Fibroblast of lung (primary cell): ENCODE measurements around the gene CEACAM7. TPM values are rescaled to one million over a fixed set of nuclear protein-coding genes. Genes with fewer than 3 reads are reported as not detected.

ENCODE experiments used
- DNase-seq, 2 donors: peaks; one replicate each; pipeline versions ENCODE4 v3.0.0 to v3.0.0-alpha.2; 2010; ENCODE audit warnings: low read depth in 2 of 2
- H2AFZ ChIP-seq: 2 replicates; pipeline ENCODE4 v1.5.1; 2012; ENCODE audit warnings: low read length, control low read depth, inconsistent platforms
- H3K27ac ChIP-seq: 2 replicates; pipeline ENCODE4 v1.5.1; 2011; ENCODE audit warnings: low read length, control low read depth; ENCODE audit not compliant: insufficient read depth
- H3K27me3 ChIP-seq: 2 replicates; pipeline ENCODE4 v1.5.1; 2011; ENCODE audit warnings: mild to moderate bottlenecking, low read length; ENCODE audit not compliant: control insufficient read depth, insufficient read depth
- H3K36me3 ChIP-seq: 2 replicates; pipeline ENCODE4 v1.5.1; 2011; ENCODE audit warnings: low read length; ENCODE audit not compliant: control insufficient read depth, insufficient read depth
- H3K4me1 ChIP-seq: 2 replicates; pipeline ENCODE4 v1.5.1; 2011; ENCODE audit warnings: low read length; ENCODE audit not compliant: control insufficient read depth, insufficient read depth; ENCODE audit errors: extremely low read depth
- H3K4me2 ChIP-seq: 2 replicates; pipeline ENCODE4 v1.5.1; 2011; ENCODE audit warnings: low read length, control low read depth; ENCODE audit not compliant: insufficient read depth; ENCODE audit errors: extremely low read depth
- H3K4me3 ChIP-seq, 4 experiments: fragments of 200-600 bp in 1 of 4; sonication (generic) in 1 of 4; replicated peaks in 1 of 4; 2 replicates each; pipeline ENCODE4 v1.5.1; 2011 to 2016; ENCODE audit warnings: low read length in 4 of 4, low read depth in 3 of 4, mild to moderate bottlenecking in 3 of 4, control low read depth in 2 of 4, inconsistent platforms in 1 of 4, mixed read lengths in 1 of 4; ENCODE audit not compliant: insufficient read depth in 1 of 4; ENCODE audit errors: control extremely low read depth in 1 of 4
- H3K79me2 ChIP-seq: 2 replicates; pipeline ENCODE4 v1.5.1; 2012; ENCODE audit warnings: mild to moderate bottlenecking, low read length, inconsistent platforms; ENCODE audit not compliant: control insufficient read depth, insufficient read depth
- H3K9ac ChIP-seq: 2 replicates; pipeline ENCODE4 v1.5.1; 2011; ENCODE audit warnings: mild to moderate bottlenecking, low read length, control low read depth; ENCODE audit not compliant: insufficient read depth
- H3K9me3 ChIP-seq: 2 replicates; pipeline ENCODE4 v1.5.1; 2012; ENCODE audit warnings: low read depth, low read length; ENCODE audit not compliant: control insufficient read depth, insufficient read depth
- H4K20me1 ChIP-seq: 2 replicates; pipeline ENCODE4 v1.5.1; 2011; ENCODE audit warnings: low read length; ENCODE audit not compliant: control insufficient read depth, insufficient read depth; ENCODE audit errors: extremely low read depth
- EZH2 ChIP-seq: IDR thresholded peaks from 2 replicates; pipeline ENCODE4 v1.5.1; 2012; ENCODE audit warnings: low read length, control low read depth, mild to moderate bottlenecking; ENCODE audit errors: missing control alignments
- polyA minus RNA-seq: library from RNA; depleted of rRNA, polyadenylated mRNA; stranded (reverse); fragments of >200 nt; gene quantifications from 2 replicates; pipeline ENCODE4 v1.2.3, GENCODE V29; 2011; ENCODE audit warnings: low replicate concordance
- polyA plus RNA-seq, 2 donors: library from polyadenylated mRNA; depleted of rRNA in 1 of 2; stranded (reverse) in 1 of 2; unstranded in 1 of 2; fragments of >200 nt; gene quantifications; 2 replicates each; pipeline ENCODE4 v1.2.1, GENCODE V29; 2011 to 2012; ENCODE audit warnings: missing spikeins in 1 of 2
- total RNA-seq: library from RNA; depleted of rRNA; stranded (reverse); fragments of >200 nt; gene quantifications from 2 replicates; pipeline ENCODE4 v1.2.1, GENCODE V29; 2014
- TF ChIP-seq, protein P1 (sequence below), 2 donors: IDR thresholded peaks in 1 of 2; conservative IDR thresholded peaks in 1 of 2; 1 replicate in 1 of 2; 2 replicates in 1 of 2; pipeline ENCODE4 v1.5.1; 2011 to 2012; ENCODE audit warnings: low read length in 2 of 2, control low read depth in 1 of 2, inconsistent platforms in 1 of 2, low read depth in 1 of 2, mild to moderate bottlenecking in 1 of 2

CEACAM7 gene
- not detected in 2 replicates for total RNA-seq
- not detected in 2 replicates for polyA plus RNA-seq
- not detected in 2 replicates for polyA plus RNA-seq (2012)
- not detected in 2 replicates for polyA minus RNA-seq

DNA sequence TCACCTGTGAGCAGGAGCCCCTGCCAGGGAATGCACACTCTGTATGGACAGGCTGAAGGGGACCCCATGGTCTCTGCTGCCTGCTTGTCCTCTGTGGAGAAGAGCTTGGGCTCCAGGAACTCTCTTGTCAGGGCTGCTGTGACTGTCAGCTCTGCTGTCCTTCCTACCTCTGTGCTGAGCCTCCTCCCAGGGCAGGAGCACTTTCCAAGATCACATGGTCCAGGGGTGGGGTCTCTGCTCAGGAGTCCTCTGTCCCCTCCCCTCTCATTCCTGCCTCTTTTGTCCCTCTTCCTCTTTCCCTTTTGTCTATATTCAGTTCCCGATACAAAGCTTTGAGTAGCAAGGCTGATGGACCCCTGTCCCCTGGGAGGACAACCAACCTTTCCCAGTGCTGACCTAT, at the start of gene CEACAM7:
CEACAM7 (minus strand) TSS at position 173 of the 400 bp plus-strand sequence; CDS start at position 68, 105 bp downstream.
- Histone ChIP-seq H2AFZ (no peak within 1 kb of the TSS), H4K20me1 (no peaks in the 10 kb centered on the region), H3K36me3 (no peaks in the 10 kb centered on the region), H3K27me3 (peaks cover 2% of the 10 kb centered on the region), H3K9me3 (no peaks in the 10 kb centered on the region), H3K79me2 (no peaks in the 10 kb centered on the region), H3K27ac (no peak within 1 kb of the TSS), H3K4me2 (no peak within 1 kb of the TSS), H3K4me1 (no peaks in the 10 kb centered on the region), H3K9ac (no peak within 1 kb of the TSS), H3K4me3 (no peak within 1 kb of the TSS)
- TF ChIP-seq EZH2 = no peak
- TF ChIP-seq, protein P1, sequence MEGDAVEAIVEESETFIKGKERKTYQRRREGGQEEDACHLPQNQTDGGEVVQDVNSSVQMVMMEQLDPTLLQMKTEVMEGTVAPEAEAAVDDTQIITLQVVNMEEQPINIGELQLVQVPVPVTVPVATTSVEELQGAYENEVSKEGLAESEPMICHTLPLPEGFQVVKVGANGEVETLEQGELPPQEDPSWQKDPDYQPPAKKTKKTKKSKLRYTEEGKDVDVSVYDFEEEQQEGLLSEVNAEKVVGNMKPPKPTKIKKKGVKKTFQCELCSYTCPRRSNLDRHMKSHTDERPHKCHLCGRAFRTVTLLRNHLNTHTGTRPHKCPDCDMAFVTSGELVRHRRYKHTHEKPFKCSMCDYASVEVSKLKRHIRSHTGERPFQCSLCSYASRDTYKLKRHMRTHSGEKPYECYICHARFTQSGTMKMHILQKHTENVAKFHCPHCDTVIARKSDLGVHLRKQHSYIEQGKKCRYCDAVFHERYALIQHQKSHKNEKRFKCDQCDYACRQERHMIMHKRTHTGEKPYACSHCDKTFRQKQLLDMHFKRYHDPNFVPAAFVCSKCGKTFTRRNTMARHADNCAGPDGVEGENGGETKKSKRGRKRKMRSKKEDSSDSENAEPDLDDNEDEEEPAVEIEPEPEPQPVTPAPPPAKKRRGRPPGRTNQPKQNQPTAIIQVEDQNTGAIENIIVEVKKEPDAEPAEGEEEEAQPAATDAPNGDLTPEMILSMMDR (conservative IDR thresholded peaks at IDR 0.05 in 1 of 2, IDR thresholded peaks at IDR 0.05 in 1 of 2; ENCODE audit: low read depth in 1 of 2, low read length in 2 of 2) = no peak
- DNase-seq = no peak

- H2AFZ ChIP-seq = no peak overlapping the region
- no peaks in the 10 kb centered on the region for H4K20me1 ChIP-seq
- H3K9me3 ChIP-seq = no peaks in the 10 kb centered on the region
- no peak overlapping the region for H3K27ac ChIP-seq
- no peak overlapping the region for H3K9ac ChIP-seq
- H3K4me1 ChIP-seq = no peaks in the 10 kb centered on the region
- no peak for DNase-seq
- H3K27me3 ChIP-seq = no peaks in the 10 kb centered on the region
- no peak overlapping the region for H3K4me2 ChIP-seq
- TF ChIP-seq, protein P1 (conservative IDR thresholded peaks at IDR 0.05 in 1 of 2, IDR thresholded peaks at IDR 0.05 in 1 of 2; ENCODE audit: low read depth in 1 of 2, low read length in 2 of 2) = no peak
- TF ChIP-seq EZH2 = no peak
- no peaks in the 10 kb centered on the region for H3K79me2 ChIP-seq
- no peaks in the 10 kb centered on the region for H3K36me3 ChIP-seq
- no peak overlapping the region for H3K4me3 ChIP-seq
Measured at GRCh38 chr19:41735071-41735600, 47.1 kb upstream of the CEACAM7 start.

- Histone ChIP-seq H3K27me3 (no peaks in the 10 kb centered on the region), H2AFZ (no peak overlapping the region), H3K79me2 (no peaks in the 10 kb centered on the region), H3K4me1 (no peaks in the 10 kb centered on the region), H3K27ac (no peak overlapping the region), H4K20me1 (no peaks in the 10 kb centered on the region), H3K4me3 (no peak overlapping the region), H3K9ac (no peak overlapping the region), H3K9me3 (no peaks in the 10 kb centered on the region), H3K36me3 (no peaks in the 10 kb centered on the region), H3K4me2 (no peak overlapping the region)
- TF ChIP-seq, protein P1 (conservative IDR thresholded peaks at IDR 0.05 in 1 of 2, IDR thresholded peaks at IDR 0.05 in 1 of 2; ENCODE audit: low read depth in 1 of 2, low read length in 2 of 2) = no peak
- no peak for TF ChIP-seq EZH2
- DNase-seq = no peak
Measured at GRCh38 chr19:41734585-41734984, 46.5 kb upstream of the CEACAM7 start.
